Parathyroid adenoma (tissue), 2 donors: ENCODE data around the gene EMCN.

Source experiments
- H2AFZ ChIP-seq: fragments of 300-600 bp; sonication (generic); one replicate; pipeline ENCODE4 v1.7.0; 2017; ENCODE audit warnings: antibody characterized with exemption, mild to moderate bottlenecking
- H3K27ac ChIP-seq: fragments of 300-600 bp; sonication (generic); one replicate; pipeline ENCODE4 v1.7.0; 2017
- H3K27me3 ChIP-seq: fragments of 300-600 bp; sonication (generic); one replicate; pipeline ENCODE4 v1.7.0; 2017; ENCODE audit warnings: low read length; ENCODE audit not compliant: control insufficient read depth, insufficient read depth
- H3K36me3 ChIP-seq: fragments of 300-600 bp; sonication (generic); one replicate; pipeline ENCODE4 v1.7.0; 2017; ENCODE audit warnings: low read length; ENCODE audit not compliant: control insufficient read depth, insufficient read depth
- H3K4me1 ChIP-seq: fragments of 300-600 bp; sonication (generic); one replicate; pipeline ENCODE4 v1.7.0; 2017; ENCODE audit warnings: control low read depth
- H3K4me2 ChIP-seq: fragments of 300-600 bp; sonication (generic); one replicate; pipeline ENCODE4 v1.7.0; 2017; ENCODE audit warnings: low read length
- H3K4me3 ChIP-seq: fragments of 300-600 bp; sonication (generic); one replicate; pipeline ENCODE4 v1.7.0; 2017; ENCODE audit warnings: low read depth, low read length
- H3K79me2 ChIP-seq: fragments of 300-600 bp; sonication (generic); one replicate; pipeline ENCODE4 v1.7.0; 2017; ENCODE audit warnings: control low read depth
- H3K9ac ChIP-seq: fragments of 300-600 bp; sonication (generic); one replicate; pipeline ENCODE4 v1.7.0; 2017; ENCODE audit warnings: mild to moderate bottlenecking
- H3K9me3 ChIP-seq: fragments of 300-600 bp; sonication (generic); one replicate; pipeline ENCODE4 v1.7.0; 2017; ENCODE audit warnings: low read length; ENCODE audit not compliant: control insufficient read depth
- CTCF ChIP-seq: fragments of 300-600 bp; sonication (generic); IDR thresholded peaks from one replicate; pipeline ENCODE4 v1.7.0; 2017; ENCODE audit warnings: antibody characterized with exemption, mild to moderate bottlenecking
- donor health status: primary hyperparathyroidism.

Gene EMCN

GRCh38 chr4:100430451-100430850 is 87.4 kb downstream of the EMCN start:
- Histone ChIP-seq H2AFZ (no peak overlapping the region), H3K4me2 (no peak overlapping the region), H3K27ac (no peak overlapping the region), H3K9me3 (no peaks in the 10 kb centered on the region), H3K27me3 (no peaks in the 10 kb centered on the region), H3K9ac (no peak overlapping the region), H3K4me3 (no peak overlapping the region), H3K79me2 (no peaks in the 10 kb centered on the region), H3K36me3 (no peaks in the 10 kb centered on the region), H3K4me1 (no peaks in the 10 kb centered on the region)
- TF ChIP-seq CTCF = no peak

- no peaks in the 10 kb centered on the region for H3K27me3 ChIP-seq
- H3K4me2 ChIP-seq = no peak overlapping the region
- H3K4me3 ChIP-seq = no peak overlapping the region
- no peaks in the 10 kb centered on the region for H3K79me2 ChIP-seq
- no peaks in the 10 kb centered on the region for H3K4me1 ChIP-seq
- no peaks in the 10 kb centered on the region for H3K9me3 ChIP-seq
- no peak overlapping the region for H3K9ac ChIP-seq
- H3K27ac ChIP-seq = no peak overlapping the region
- no peak for TF ChIP-seq CTCF
- no peak overlapping the region for H2AFZ ChIP-seq
- H3K36me3 ChIP-seq = no peaks in the 10 kb centered on the region
These were observed 88.2 kb downstream of the EMCN start for GRCh38 chr4:100429616-100430015.

DNA sequence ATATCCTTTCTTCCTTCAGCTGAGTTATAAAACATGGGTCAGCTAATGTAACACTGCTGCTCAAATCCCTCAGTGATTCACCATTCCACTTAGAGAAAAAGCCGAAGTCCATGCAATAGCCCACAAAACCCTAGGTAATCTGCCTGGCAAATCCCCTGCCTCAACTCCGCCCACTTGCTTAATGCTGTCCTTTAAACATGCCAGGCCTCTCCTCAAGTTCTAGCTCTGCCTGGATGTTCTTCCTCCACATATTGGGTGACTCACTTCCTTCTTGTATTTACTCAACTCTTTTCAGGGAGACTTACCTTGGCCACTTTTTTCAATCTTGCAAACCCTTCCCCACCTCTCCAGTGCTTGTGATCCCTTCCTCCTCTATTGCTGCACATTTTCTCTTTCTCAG is 89.8 kb downstream of the EMCN start:
- Histone ChIP-seq H3K27ac (no peak overlapping the region), H3K4me3 (no peak overlapping the region)
- TF ChIP-seq CTCF = no peak

GRCh38 chr4:100424376-100424775 is 93.4 kb downstream of the EMCN start:
- no peak for TF ChIP-seq CTCF
- no peak overlapping the region for H3K4me3 ChIP-seq
- no peak overlapping the region for H3K27ac ChIP-seq

More for the DNA sequence above, 89.8 kb downstream of the EMCN start:
- Histone ChIP-seq H3K9ac (no peak overlapping the region), H3K9me3 (no peaks in the 10 kb centered on the region), H3K79me2 (no peaks in the 10 kb centered on the region), H3K4me1 (no peaks in the 10 kb centered on the region), H2AFZ (no peak overlapping the region), H3K36me3 (no peaks in the 10 kb centered on the region), H3K27me3 (no peaks in the 10 kb centered on the region), H3K4me2 (no peak overlapping the region)

DNA sequence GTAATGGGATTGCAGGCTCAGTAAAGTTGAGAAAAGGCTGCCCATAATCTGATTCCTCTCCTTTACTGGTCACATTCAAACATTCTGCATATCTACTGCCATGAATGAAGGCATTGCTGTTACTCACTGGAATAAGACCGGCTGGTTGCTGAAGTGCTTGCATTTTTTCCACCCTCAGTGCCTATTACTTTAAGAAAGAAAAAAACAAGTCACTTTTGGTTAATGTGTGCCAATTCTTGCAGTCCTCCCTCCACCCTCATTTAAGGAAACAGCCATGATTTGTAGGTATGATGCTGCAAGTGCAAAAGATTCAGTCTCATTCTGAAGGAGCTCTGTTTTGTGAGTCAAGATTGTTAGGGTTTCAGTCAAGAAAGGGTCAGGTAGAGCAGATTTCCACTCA is 94.9 kb downstream of the EMCN start:
- TF ChIP-seq CTCF = no peak
- no peaks in the 10 kb centered on the region for H3K4me1 ChIP-seq
- H3K27ac ChIP-seq = no peak overlapping the region
- no peak overlapping the region for H2AFZ ChIP-seq
- no peak overlapping the region for H3K4me2 ChIP-seq
- no peaks in the 10 kb centered on the region for H3K36me3 ChIP-seq
- no peak overlapping the region for H3K4me3 ChIP-seq
- H3K27me3 ChIP-seq = no peaks in the 10 kb centered on the region
- no peaks in the 10 kb centered on the region for H3K79me2 ChIP-seq
- H3K9ac ChIP-seq = no peak overlapping the region
- H3K9me3 ChIP-seq = no peaks in the 10 kb centered on the region

More at GRCh38 chr4:100424376-100424775, 93.4 kb downstream of the EMCN start:
- Histone ChIP-seq H3K9me3 (no peaks in the 10 kb centered on the region), H3K27me3 (no peaks in the 10 kb centered on the region), H2AFZ (no peak overlapping the region), H3K36me3 (no peaks in the 10 kb centered on the region), H3K79me2 (no peaks in the 10 kb centered on the region), H3K4me2 (no peak overlapping the region), H3K9ac (no peak overlapping the region), H3K4me1 (no peaks in the 10 kb centered on the region)
